GM23248 (cell line): ENCODE data around the gene PFKP. TPM values are rescaled to one million over a fixed set of nuclear protein-coding genes. Genes with fewer than 3 reads are reported as not detected.

Experiments
- DNase-seq: peaks from one replicate; pipeline ENCODE4 v3.0.0-alpha.2; 2015
- H2AFZ ChIP-seq: fragments of 200-600 bp; sonication (generic); 2 replicates; pipeline ENCODE4 v1.6.1; 2016; ENCODE audit warnings: antibody characterized with exemption
- H3F3A ChIP-seq: fragments of 200-600 bp; sonication (generic); 2 replicates; pipeline ENCODE4 v1.6.1; 2016; ENCODE audit warnings: mild to moderate bottlenecking, antibody characterized with exemption, mixed run types; ENCODE audit not compliant: insufficient read depth
- H3K27ac ChIP-seq: fragments of 200-600 bp; sonication (generic); 2 replicates; pipeline ENCODE4 v1.5.1; 2016; ENCODE audit warnings: mild to moderate bottlenecking
- H3K27me3 ChIP-seq: fragments of 200-600 bp; sonication (generic); replicated peaks from 2 replicates; pipeline ENCODE4 v1.6.1; 2016; ENCODE audit warnings: mild to moderate bottlenecking; ENCODE audit not compliant: insufficient read depth
- H3K36me3 ChIP-seq: fragments of 200-600 bp; sonication (generic); 2 replicates; pipeline ENCODE4 v1.6.1; 2016; ENCODE audit warnings: low read depth, mild to moderate bottlenecking
- H3K4me1 ChIP-seq: fragments of 200-600 bp; sonication (generic); 2 replicates; pipeline ENCODE4 v1.6.1; 2016; ENCODE audit warnings: mild to moderate bottlenecking; ENCODE audit not compliant: insufficient read depth
- H3K4me2 ChIP-seq: fragments of 200-600 bp; sonication (generic); one replicate; pipeline ENCODE4 v1.6.1; 2016; ENCODE audit warnings: mild to moderate bottlenecking; ENCODE audit not compliant: unreplicated experiment
- H3K4me3 ChIP-seq: fragments of 200-600 bp; sonication (generic); 2 replicates; pipeline ENCODE4 v1.5.1; 2016; ENCODE audit warnings: mild to moderate bottlenecking
- H3K79me2 ChIP-seq: fragments of 200-600 bp; sonication (generic); 2 replicates; pipeline ENCODE4 v1.6.1; 2016; ENCODE audit warnings: mild to moderate bottlenecking; ENCODE audit not compliant: insufficient read depth
- H3K9ac ChIP-seq: fragments of 200-600 bp; sonication (generic); 2 replicates; pipeline ENCODE4 v1.6.1; 2016; ENCODE audit warnings: mild to moderate bottlenecking
- H3K9me2 ChIP-seq: fragments of 200-600 bp; sonication (generic); 2 replicates; pipeline ENCODE4 v1.6.1; 2016; ENCODE audit warnings: mixed run types, mild to moderate bottlenecking, moderate library complexity; ENCODE audit not compliant: insufficient read depth
- H3K9me3 ChIP-seq: fragments of 200-600 bp; sonication (generic); one replicate; pipeline ENCODE4 v1.6.1; 2017; ENCODE audit warnings: low read depth
- H4K20me1 ChIP-seq: fragments of 200-600 bp; sonication (generic); 2 replicates; pipeline ENCODE4 v1.6.0; 2016; ENCODE audit not compliant: insufficient read depth
- EZH2 ChIP-seq: fragments of 200-600 bp; sonication (generic); IDR thresholded peaks from 2 replicates; pipeline ENCODE4 v1.6.1; 2018; ENCODE audit warnings: antibody characterized with exemption, mild to moderate bottlenecking; ENCODE audit not compliant: insufficient read depth, poor library complexity, severe bottlenecking
- EZH2phosphoT487 ChIP-seq: fragments of 200-600 bp; sonication (generic); IDR thresholded peaks from 2 replicates; pipeline ENCODE4 v1.6.1; 2018; ENCODE audit warnings: antibody characterized with exemption, moderate library complexity, mild to moderate bottlenecking, low read depth; ENCODE audit not compliant: insufficient read depth
- WGBS, 2 experiments: methylation state at CpG; one replicate each; pipeline ENCODE4 v1.1.6; 2015 to 2017; ENCODE audit warnings: low lambda C conversion rate in 2 of 2, low coverage in 1 of 2; ENCODE audit errors: missing lambda C conversion rate in 2 of 2; 5-methylcytosine and 5-hydroxymethylcytosine counted together
- in situ Hi-C: fragments of 300-500 bp; cut with MboI; formaldehyde crosslinking; loops from 2 replicates; pipeline ENCODE4 v1.15.0; 2020
- polyA plus RNA-seq: library from polyadenylated mRNA; unstranded; fragments of >200 nt; fragmentation: Nextera tagmentation; extraction: Ambion mirVana; gene quantifications from 2 replicates; pipeline ENCODE4 v1.2.1, GENCODE V29; 2016
- total RNA-seq: library from RNA; depleted of rRNA; stranded (reverse); fragments of >200 nt; shearing (Covaris generic); gene quantifications from 2 replicates; pipeline ENCODE4 v1.2.3, GENCODE V29; 2014

Gene PFKP
- total and polyA plus RNA-seq, 2 experiments from 2014 or later, result 133 to 159 TPM

DNA sequence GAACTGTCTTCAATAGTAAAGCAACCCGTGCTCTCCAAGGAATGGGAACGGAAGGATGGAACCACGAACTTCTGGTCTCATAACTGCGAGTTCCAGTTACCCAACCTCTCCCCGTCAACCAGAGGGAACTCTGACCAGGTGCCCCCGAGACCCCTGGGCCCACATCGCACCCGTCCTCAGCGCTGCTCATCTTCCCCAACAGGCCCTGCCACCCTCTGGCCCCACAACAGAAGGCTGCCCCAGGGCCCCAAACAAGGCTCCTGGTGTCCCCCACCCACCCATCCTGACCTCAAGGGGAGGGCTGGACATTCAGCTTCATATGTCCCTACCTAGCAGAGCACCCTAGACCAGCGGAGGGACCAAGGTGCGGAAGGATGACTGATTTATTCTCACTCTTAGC is 82.6 kb downstream of the PFKP start:
- no peaks in the 10 kb centered on the region for H3K9me3 ChIP-seq
- in situ Hi-C loops, result no loop called here
- no peak overlapping the region for H3K9ac ChIP-seq
- no peak overlapping the region for H3K4me3 ChIP-seq
- no peak overlapping the region for H3K27ac ChIP-seq
- H2AFZ ChIP-seq, result no peak overlapping the region
- DNase-seq, result no peak
- no peaks in the 10 kb centered on the region for H3K9me2 ChIP-seq
- no peak for TF ChIP-seq EZH2phosphoT487
- no peak for TF ChIP-seq EZH2
- H4K20me1 ChIP-seq, result no peaks in the 10 kb centered on the region
- H3K4me1 ChIP-seq, result no peaks in the 10 kb centered on the region
- peaks cover 25% of the 10 kb centered on the region for H3F3A ChIP-seq
- no peak overlapping the region for H3K4me2 ChIP-seq
- H3K79me2 ChIP-seq, result no peaks in the 10 kb centered on the region
- 80 to 85% methylated on average over 8 to 11 of the region's 11 CpGs for WGBS, 2 experiments
- H3K36me3 ChIP-seq, result peaks cover 69% of the 10 kb centered on the region
- H3K27me3 ChIP-seq, result no peaks in the 10 kb centered on the region

DNA sequence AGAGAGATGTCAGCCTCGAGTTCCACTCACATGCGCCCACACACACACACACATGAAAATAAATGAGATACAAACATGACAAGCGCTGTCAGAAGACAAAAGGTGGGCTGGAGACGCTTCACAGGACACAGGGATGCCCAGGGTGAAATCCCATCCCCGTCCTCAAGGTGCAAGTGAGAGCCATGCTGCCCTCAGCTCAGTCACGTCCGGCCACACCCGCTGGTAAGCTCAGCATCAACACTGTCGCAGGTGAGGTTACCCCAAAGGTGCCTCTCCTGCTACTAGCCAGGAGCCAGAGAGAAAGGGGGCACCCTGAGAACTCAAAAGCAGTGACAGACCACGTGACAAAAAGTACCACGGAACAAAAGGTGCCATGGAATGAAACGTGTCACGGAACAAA is 83.0 kb downstream of the PFKP start:
- TF ChIP-seq EZH2phosphoT487 (no peak), EZH2 (no peak)
- Histone ChIP-seq H3K4me2 (no peak overlapping the region), H3K9me2 (no peaks in the 10 kb centered on the region), H3K36me3 (peaks cover 69% of the 10 kb centered on the region), H3K4me3 (no peak overlapping the region), H3K4me1 (no peaks in the 10 kb centered on the region), H2AFZ (no peak overlapping the region), H3K9ac (no peak overlapping the region), H3K9me3 (no peaks in the 10 kb centered on the region), H4K20me1 (no peaks in the 10 kb centered on the region), H3K27ac (no peak overlapping the region), H3F3A (peaks cover 25% of the 10 kb centered on the region), H3K79me2 (no peaks in the 10 kb centered on the region), H3K27me3 (no peaks in the 10 kb centered on the region)
- in situ Hi-C loops, result no loop called here
- no peak for DNase-seq
- 93 to 97% methylated on average over 12 to 13 of the region's 13 CpGs for WGBS, 2 experiments

DNA sequence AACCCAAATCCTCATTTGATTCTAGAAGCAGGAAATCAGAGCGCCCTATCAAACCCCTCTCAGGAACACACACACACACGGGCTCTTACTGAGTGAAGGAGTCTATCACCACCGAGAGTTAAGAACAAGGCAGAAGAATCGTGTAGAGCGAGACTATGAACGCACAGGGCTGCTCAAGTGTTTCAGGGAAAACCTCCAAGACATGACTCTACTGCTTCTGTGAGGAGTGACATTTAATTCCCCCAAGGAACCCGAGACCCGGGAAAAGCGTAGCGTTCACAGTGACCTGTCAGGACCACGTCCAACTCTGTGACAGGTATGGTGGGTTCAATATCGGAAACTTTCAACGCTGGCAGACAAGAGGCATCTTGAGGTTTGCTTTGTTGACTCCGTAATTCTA is 83.6 kb downstream of the PFKP start:
- no peak overlapping the region for H3K27ac ChIP-seq
- H3K79me2 ChIP-seq, result no peaks in the 10 kb centered on the region
- H3K4me1 ChIP-seq, result no peaks in the 10 kb centered on the region
- no peaks in the 10 kb centered on the region for H3K9me3 ChIP-seq
- in situ Hi-C loops, result no loop called here
- H3K9me2 ChIP-seq, result no peaks in the 10 kb centered on the region
- H4K20me1 ChIP-seq, result no peaks in the 10 kb centered on the region
- H3K9ac ChIP-seq, result no peak overlapping the region
- H3K36me3 ChIP-seq, result peaks cover 69% of the 10 kb centered on the region
- no peak overlapping the region for H2AFZ ChIP-seq
- WGBS, 2 experiments, result 88 to 93% methylated on average over 14 of the region's 14 CpGs
- H3K4me3 ChIP-seq, result no peak overlapping the region
- TF ChIP-seq EZH2phosphoT487 (no peak), EZH2 (no peak)
- peaks cover 25% of the 10 kb centered on the region for H3F3A ChIP-seq
- H3K27me3 ChIP-seq, result no peaks in the 10 kb centered on the region
- no peak for DNase-seq
- no peak overlapping the region for H3K4me2 ChIP-seq

DNA sequence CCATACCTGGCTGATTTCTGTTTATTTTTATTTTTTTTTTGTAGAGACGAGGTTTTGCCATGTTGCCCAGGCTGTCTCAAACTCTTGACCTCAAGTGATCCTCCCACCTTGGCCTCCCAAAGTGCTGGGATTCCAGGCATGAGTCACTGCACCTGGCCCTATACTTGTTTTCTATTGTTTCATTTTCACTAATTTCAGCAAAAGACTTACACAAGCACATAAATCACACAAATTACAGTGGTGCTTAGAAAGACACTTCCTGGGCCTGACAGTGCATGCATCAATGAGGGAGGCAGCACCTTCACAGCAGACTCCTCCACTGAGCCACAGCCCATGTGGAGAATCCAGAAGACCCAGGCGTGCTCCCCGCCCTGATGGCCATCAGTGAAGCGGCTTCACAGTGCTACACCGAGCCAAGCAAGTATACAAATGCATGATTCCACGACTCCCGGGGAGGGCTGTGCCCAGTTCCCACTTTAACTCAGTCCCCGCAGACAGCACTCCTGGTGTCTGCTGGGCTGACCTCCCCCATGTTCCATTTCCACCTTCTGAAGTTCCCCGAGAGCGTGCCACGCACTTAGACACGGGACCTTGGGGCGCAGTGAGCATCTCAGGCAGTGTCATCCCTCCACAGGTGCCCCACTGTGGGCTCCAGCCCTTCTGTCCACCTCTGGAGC is 84.7 kb downstream of the PFKP start:
- 90 to 91% methylated on average over 13 of the region's 13 CpGs for WGBS, 2 experiments
- no peak for DNase-seq
- H3K9me3 ChIP-seq, result no peaks in the 10 kb centered on the region
- peaks cover 18% of the 10 kb centered on the region for H3F3A ChIP-seq
- H3K4me1 ChIP-seq, result no peaks in the 10 kb centered on the region
- in situ Hi-C loops, result no loop called here
- no peak overlapping the region for H3K4me2 ChIP-seq
- no peak overlapping the region for H3K27ac ChIP-seq
- no peak overlapping the region for H3K9ac ChIP-seq
- H2AFZ ChIP-seq, result no peak overlapping the region
- H3K79me2 ChIP-seq, result 0 out of 2 replicates have a peak, but pooled peaks cover under 1% of the 10 kb centered on the region
- peaks cover 71% of the 10 kb centered on the region for H3K36me3 ChIP-seq
- no peak overlapping the region for H3K4me3 ChIP-seq
- no peaks in the 10 kb centered on the region for H3K9me2 ChIP-seq
- TF ChIP-seq EZH2phosphoT487 (no peak), EZH2 (no peak)
- no peaks in the 10 kb centered on the region for H4K20me1 ChIP-seq
- no peaks in the 10 kb centered on the region for H3K27me3 ChIP-seq

DNA sequence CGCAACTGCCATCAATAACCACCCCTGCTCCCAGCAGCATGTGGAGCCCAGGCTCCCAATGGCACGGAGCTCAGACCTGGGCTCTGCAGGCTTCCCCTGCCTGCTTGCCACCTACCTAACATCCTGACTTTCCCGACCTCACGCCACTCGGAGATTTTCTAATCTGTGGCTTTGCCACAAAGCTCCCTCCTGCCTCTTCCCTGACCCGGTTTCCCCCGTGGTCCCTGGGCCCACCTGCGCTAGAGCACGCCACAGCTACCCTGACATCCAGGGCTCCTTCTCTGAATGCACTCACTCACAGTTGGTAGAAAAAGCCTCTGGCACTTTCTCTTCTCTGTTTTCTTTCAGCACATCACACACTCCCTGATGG is 85.2 kb downstream of the PFKP start:
- in situ Hi-C loops, result no loop called here
- H3K4me1 ChIP-seq, result no peaks in the 10 kb centered on the region

More for the DNA sequence above, 85.2 kb downstream of the PFKP start:
- H3K9ac ChIP-seq, result no peak overlapping the region
- H3K27me3 ChIP-seq, result no peaks in the 10 kb centered on the region
- WGBS, 2 experiments, result 87 to 88% methylated on average over 9 of the region's 9 CpGs
- H2AFZ ChIP-seq, result no peak overlapping the region
- H3K9me2 ChIP-seq, result no peaks in the 10 kb centered on the region
- DNase-seq, result no peak
- 0 out of 2 replicates have a peak, but pooled peaks cover 6% of the 10 kb centered on the region for H3K79me2 ChIP-seq
- no peak overlapping the region for H3K4me3 ChIP-seq
- TF ChIP-seq EZH2, result no peak
- no peak for TF ChIP-seq EZH2phosphoT487
- H3F3A ChIP-seq, result peaks cover 12% of the 10 kb centered on the region
- peaks cover 71% of the 10 kb centered on the region for H3K36me3 ChIP-seq
- H4K20me1 ChIP-seq, result no peaks in the 10 kb centered on the region
- no peaks in the 10 kb centered on the region for H3K9me3 ChIP-seq
- H3K27ac ChIP-seq, result no peak overlapping the region
- no peak overlapping the region for H3K4me2 ChIP-seq
